ENCODE results near the gene JMJD4.

The JMJD4 gene

GRCh38 chr1:227769047-227769935 is 34.2 kb upstream of the JMJD4 start:
- DNase-seq (ENCODE audit: low read depth in 4 of 4, low spot score in 1 of 4), result no peak

GRCh38 chr1:227768640-227769039 is 33.5 kb upstream of the JMJD4 start:
- DNase-seq (ENCODE audit: low read depth in 4 of 4, low spot score in 1 of 4), result no peak

GRCh38 chr1:227768125-227768439 is 33.0 kb upstream of the JMJD4 start:
- no peak for DNase-seq (ENCODE audit: low read depth in 4 of 4, low spot score in 1 of 4)

- DNase-seq (ENCODE audit: low read depth in 4 of 4, low spot score in 1 of 4), result no peak
These were observed 32.5 kb upstream of the JMJD4 start for GRCh38 chr1:227767401-227768124.

GRCh38 chr1:227766653-227767277 is 31.7 kb upstream of the JMJD4 start:
- DNase-seq (ENCODE audit: low read depth in 4 of 4, low spot score in 1 of 4), result no peak

- DNase-seq (ENCODE audit: low read depth in 4 of 4, low spot score in 1 of 4), result peak in 2 of 4 experiments; percentile 23 to 41
These were observed 31.0 kb upstream of the JMJD4 start for GRCh38 chr1:227766015-227766634.

GRCh38 chr1:227765261-227766014 is 30.3 kb upstream of the JMJD4 start:
- no peak for DNase-seq (ENCODE audit: low read depth in 4 of 4, low spot score in 1 of 4)

GRCh38 chr1:227764019-227764391 is 28.9 kb upstream of the JMJD4 start:
- no peak for DNase-seq (ENCODE audit: low read depth in 4 of 4, low spot score in 1 of 4)

- DNase-seq (ENCODE audit: low read depth in 4 of 4, low spot score in 1 of 4), result no peak
These were observed 28.3 kb upstream of the JMJD4 start for GRCh38 chr1:227763246-227764018.

- peak; percentile 58 to 77 (median 72) for DNase-seq (ENCODE audit: low read depth in 4 of 4, low spot score in 1 of 4)
These were observed 27.3 kb upstream of the JMJD4 start for GRCh38 chr1:227762231-227762911.

GRCh38 chr1:227761621-227762230 is 26.6 kb upstream of the JMJD4 start:
- DNase-seq (ENCODE audit: low read depth in 4 of 4, low spot score in 1 of 4), result no peak

- no peak for DNase-seq (ENCODE audit: low read depth in 4 of 4, low spot score in 1 of 4)
These were observed 25.3 kb upstream of the JMJD4 start for GRCh38 chr1:227760377-227760776.

- no peak for DNase-seq (ENCODE audit: low read depth in 4 of 4, low spot score in 1 of 4)
These were observed 24.5 kb upstream of the JMJD4 start for GRCh38 chr1:227759341-227760300.

- no peak for DNase-seq (ENCODE audit: low read depth in 4 of 4, low spot score in 1 of 4)
These were observed 23.3 kb upstream of the JMJD4 start for GRCh38 chr1:227758366-227758765.

- DNase-seq (ENCODE audit: low read depth in 4 of 4, low spot score in 1 of 4), result no peak
These were observed 22.7 kb upstream of the JMJD4 start for GRCh38 chr1:227757781-227758180.

- no peak for DNase-seq (ENCODE audit: low read depth in 4 of 4, low spot score in 1 of 4)
These were observed 21.3 kb upstream of the JMJD4 start for GRCh38 chr1:227756172-227756959.

- no peak for DNase-seq (ENCODE audit: low read depth in 4 of 4, low spot score in 1 of 4)
These were observed 19.9 kb upstream of the JMJD4 start for GRCh38 chr1:227754958-227755357.
